ENCODE measurements around the gene OSBP.
"Not testable (repeated sequence)": the region's sequence is repeated elsewhere in the genome, so short reads cannot be mapped to it uniquely, and the experiment has no call there.

Gene OSBP

GRCh38 chr11:59553323-59553722 lies 62.3 kb downstream of the OSBP start:
- no peak for DNase-seq (ENCODE audit: low read depth)

DNA sequence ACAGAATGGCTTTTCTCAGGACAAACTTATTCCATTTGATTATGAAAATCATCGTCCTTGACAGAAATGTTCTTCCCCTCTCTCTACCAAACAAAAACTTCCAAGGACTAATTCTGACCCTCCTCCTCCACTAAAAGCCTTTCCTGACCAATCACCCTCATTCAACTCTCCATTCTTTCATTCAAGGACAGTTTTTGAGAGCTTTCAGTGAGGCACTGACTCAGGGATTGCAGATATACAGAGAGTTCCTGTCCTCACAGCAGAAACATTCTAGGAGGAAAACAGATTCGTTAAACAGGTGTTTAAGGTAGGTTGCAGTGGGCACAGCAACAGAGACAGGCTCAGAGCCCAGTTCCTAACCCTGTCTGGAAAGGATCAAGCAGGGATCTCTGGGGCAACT lies 62.7 kb downstream of the OSBP start:
- no peak for DNase-seq (ENCODE audit: low read depth)

GRCh38 chr11:59551659-59552521 lies 63.7 kb downstream of the OSBP start:
- peak; percentile 87 for DNase-seq (ENCODE audit: low read depth)

GRCh38 chr11:59550842-59551658 lies 64.5 kb downstream of the OSBP start:
- DNase-seq (ENCODE audit: low read depth) = peak; percentile 89

DNA sequence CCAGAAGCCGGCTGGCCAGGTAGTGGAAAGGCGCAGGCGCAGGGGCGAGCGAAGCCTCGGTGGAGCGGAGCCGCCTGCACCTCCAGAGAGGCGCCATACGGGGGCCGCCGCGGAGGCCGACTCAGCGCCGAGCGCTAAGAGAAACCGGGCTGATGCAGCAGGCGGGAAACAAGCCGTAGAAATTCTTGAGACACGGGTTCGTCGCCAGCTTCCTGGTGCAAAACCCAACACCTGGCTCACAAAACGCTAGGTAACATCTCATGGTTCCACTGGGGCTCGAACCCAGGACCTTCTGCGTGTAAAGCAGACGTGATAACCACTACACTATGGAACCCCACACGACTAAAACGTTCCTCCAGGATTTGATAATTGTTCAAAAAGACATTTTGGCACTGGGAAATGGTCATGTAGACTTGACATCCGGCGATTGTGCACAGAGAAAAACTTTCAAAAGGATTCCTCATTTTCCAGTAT lies 65.2 kb downstream of the OSBP start:
- peak; percentile 92 for DNase-seq (ENCODE audit: low read depth)

GRCh38 chr11:59548309-59548656 lies 67.3 kb downstream of the OSBP start:
- no peak for DNase-seq (ENCODE audit: low read depth)

DNA sequence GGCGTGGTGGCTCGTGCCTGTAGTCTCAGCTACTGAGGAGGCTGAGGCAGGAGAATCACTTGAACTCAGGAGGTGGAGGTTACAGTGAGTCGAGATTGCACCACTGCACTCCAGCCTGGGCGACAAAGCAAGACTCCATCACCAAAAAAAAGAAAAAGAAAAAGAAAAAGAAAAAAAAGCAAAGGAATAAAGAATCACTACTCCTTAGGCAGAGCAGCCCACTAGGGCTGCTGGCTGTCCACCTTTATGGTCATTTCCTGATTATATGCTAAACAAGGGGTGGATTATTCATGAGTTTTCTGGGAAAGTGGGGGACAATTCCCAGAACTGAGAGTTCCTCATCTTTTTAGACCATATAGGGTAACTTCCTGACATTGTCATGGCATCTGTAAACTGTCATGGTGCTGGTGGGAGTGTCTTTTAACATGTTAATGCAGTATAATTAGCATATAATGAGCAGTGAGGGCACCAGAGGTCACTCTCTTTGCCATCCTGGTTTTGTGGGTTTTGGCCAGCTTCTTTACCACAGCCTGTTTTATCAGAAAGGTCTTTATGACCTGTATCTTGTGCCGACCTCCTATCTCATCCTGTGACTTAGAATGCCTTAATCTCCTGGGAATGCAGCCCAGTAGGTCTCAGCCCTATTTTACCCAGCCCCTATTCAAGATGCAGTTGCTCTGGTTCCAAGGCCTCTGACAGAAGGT lies 67.8 kb downstream of the OSBP start:
- not testable (repeated sequence) for DNase-seq (ENCODE audit: low read depth)

- peak; percentile 21 for DNase-seq (ENCODE audit: low read depth)
Observed at GRCh38 chr11:59545179-59546020, 70.2 kb downstream of the OSBP start.

DNA sequence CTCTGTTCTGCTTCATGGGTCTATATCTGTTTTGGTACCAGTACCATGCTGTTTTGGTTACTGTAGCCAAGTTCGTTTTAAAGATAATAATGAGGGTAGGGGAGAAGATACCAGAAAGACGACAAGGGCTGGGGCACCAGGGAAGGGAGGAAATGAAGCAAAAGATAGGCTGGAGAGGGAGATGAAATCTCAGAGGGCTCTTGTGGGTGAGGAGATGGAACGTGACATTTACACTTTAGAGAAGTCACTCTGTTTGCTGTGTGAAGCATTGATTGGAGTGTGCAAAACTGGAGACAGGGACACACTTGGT lies 70.8 kb downstream of the OSBP start:
- DNase-seq (ENCODE audit: low read depth) = no peak

GRCh38 chr11:59543713-59544112 lies 71.9 kb downstream of the OSBP start:
- not testable (repeated sequence) for DNase-seq (ENCODE audit: low read depth)

GRCh38 chr11:59542142-59542810 lies 73.3 kb downstream of the OSBP start:
- DNase-seq (ENCODE audit: low read depth) = no peak

GRCh38 chr11:59534676-59535075 lies 80.9 kb downstream of the OSBP start:
- no peak for DNase-seq (ENCODE audit: low read depth)

- no peak for DNase-seq (ENCODE audit: low read depth)
Observed at GRCh38 chr11:59532620-59533019, 83.0 kb downstream of the OSBP start.

DNA sequence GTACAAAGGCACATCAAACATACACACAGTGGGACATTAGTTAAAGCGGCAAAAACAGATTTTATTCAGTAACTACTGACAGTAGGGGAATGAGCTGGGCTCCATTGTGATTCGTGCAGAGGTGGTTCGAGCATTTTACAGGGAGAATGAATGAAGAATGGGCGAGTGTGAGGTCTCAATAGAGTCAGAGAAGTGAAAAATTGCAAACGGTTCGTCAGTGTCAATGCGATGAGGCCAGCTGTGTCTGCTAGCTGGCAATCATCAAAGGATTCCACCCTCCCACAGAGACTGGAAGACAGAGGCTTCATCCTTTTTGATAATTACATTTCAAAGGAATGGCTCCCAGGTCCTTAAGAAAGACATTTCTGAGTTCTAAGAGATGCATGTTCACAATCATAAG lies 86.9 kb downstream of the OSBP start:
- no peak for DNase-seq (ENCODE audit: low read depth)
